ENCODE data around the gene SLC4A3.

Gene SLC4A3

DNA sequence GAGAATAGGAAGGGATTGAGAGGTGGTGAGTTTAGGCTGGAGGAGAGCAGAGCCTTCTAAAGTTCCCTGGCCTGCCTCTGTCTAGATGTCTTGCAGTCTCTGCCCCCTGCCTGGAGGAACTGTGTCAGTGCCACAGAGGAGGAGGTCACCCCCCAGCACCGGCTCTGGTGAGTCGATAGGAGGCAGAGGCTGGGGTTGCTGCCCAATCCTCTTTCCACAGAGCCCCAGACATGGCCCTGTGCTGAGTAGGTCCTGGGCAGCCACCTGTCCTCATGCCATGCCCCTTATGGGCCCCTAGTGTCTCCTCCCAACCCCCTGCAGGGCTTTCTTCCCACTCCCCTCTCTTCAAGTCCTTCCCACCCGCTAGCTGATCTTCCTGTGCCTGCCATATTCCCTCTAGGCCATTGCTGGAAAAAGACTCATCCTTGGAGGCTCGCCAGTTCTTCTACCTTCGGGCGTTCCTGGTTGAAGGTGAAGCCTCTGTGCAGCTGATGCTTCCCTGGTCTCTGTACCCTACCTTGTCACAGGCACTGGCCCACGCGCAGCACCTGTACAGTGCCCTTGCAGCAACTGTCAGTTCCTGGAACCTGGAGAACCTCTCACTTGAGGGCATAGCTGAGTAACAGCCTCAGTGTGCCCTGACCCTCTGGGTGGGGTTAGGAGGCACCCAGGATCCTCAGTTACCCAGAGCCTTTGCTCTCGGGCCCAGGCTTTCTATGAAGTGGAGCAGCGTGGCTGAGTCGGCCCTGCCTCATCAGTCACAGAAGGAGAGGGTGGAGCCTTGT lies 13.2 kb upstream of the SLC4A3 start:
- no peak for DNase-seq

DNA sequence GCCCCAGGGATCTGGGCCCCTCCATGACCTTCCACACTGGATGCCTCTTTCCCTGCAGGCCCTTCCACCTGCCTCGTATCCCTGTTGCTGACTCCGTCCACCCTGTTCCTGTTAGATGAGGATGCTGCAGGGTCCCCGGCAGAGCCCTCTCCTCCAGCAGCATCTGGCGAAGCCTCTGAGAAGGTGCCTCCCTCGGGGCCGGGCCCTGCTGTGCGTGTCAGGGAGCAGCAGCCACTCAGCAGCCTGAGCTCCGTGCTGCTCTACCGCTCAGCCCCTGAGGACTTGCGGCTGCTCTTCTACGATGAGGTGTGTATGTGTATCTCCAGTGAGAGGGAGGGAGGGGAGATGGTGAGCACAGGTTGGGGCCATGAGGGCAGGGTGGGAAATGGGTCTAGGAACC lies 12.4 kb upstream of the SLC4A3 start:
- no peak for DNase-seq

DNA sequence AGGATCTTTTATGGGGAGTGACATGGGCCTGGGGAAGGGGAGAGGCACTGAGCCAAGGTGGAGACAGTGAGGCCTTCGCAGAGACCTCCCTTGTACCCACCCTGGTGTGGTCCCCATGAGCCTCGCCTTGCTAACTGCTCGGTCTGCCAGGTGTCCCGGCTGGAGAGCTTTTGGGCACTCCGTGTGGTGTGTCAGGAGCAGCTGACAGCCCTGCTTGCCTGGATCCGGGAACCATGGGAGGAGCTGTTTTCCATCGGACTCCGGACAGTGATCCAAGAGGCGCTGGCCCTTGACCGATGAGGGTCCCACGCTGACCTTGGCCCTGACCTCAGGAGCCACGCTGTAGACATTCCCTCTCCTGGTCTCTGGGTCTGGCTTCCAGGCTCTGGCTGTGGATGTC lies 11.5 kb upstream of the SLC4A3 start:
- no peak for DNase-seq

- no peak for DNase-seq
These were observed 10.9 kb upstream of the SLC4A3 start for GRCh38 chr2:219616550-219616949.

DNA sequence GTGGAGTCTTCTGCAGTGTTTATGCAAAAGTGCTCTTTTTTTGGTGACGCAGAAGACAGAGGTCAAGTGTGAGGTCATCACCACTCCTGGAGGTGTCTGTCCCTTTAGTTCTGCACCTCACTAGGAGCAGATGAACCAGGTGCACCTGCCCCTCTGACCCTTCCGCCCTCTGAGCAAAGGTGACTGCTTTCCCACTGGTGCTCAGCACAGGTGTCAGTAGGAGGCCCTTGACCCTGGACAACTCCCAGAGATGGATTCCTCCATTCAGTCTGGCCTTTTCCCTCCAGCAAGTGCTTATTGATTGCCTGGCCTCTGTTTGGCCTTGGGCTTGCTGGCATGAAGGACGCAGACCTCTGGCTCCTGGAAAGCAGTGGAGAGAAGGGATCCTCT lies 8.7 kb upstream of the SLC4A3 start:
- DNase-seq: no peak

GRCh38 chr2:219619235-219619634 lies 8.2 kb upstream of the SLC4A3 start:
- DNase-seq: no peak

GRCh38 chr2:219620546-219620945 lies 6.9 kb upstream of the SLC4A3 start:
- no peak for DNase-seq

- no peak for DNase-seq
These were observed 5.5 kb upstream of the SLC4A3 start for GRCh38 chr2:219621935-219622334.

DNA sequence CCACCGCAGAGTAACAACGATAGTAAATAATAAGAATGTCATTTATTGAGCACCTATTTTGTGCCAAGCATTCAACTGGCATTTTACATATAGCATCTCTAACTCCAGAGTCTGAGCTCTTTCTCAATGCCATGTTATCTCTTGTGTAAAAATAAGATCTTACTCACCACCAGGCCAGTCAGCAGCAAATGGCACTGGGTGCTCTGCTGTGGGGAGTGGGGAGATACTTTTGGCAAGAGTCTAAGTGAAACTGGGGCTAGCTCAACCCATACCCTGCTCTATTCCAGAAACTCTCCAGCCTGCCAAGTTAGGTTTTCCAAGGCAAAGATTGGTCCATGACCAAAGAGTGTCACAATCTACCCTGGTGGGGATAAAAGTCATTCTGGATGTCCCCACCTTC lies 5.0 kb upstream of the SLC4A3 start:
- DNase-seq: no peak

DNA sequence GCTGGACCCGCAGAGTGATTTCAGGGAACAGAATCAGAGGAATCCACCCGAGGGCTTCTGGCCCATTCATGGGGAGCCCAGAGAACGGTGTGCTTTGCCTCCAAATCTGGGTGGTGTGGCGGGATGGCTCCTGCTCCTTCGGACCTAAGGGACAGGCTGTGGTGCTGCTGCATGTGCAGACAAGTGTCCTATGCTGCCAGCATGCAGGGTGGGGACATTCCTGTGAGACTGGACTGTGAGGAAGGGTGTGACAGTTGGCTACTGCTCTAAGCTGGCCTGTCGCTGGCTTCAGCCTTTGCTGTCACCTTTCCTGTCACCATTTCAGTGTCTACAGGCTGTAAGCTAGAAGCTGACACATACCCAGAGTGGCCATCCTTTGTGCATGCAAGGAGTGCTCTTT lies 2.9 kb upstream of the SLC4A3 start:
- no peak for DNase-seq

- DNase-seq: no peak
These were observed 2.3 kb upstream of the SLC4A3 start for GRCh38 chr2:219625179-219625578.

- no peak for DNase-seq
These were observed 890 bp upstream of the SLC4A3 start for GRCh38 chr2:219626540-219626939.

- DNase-seq: no peak
These were observed 980 bp downstream of the SLC4A3 start for GRCh38 chr2:219628235-219628985.

DNA sequence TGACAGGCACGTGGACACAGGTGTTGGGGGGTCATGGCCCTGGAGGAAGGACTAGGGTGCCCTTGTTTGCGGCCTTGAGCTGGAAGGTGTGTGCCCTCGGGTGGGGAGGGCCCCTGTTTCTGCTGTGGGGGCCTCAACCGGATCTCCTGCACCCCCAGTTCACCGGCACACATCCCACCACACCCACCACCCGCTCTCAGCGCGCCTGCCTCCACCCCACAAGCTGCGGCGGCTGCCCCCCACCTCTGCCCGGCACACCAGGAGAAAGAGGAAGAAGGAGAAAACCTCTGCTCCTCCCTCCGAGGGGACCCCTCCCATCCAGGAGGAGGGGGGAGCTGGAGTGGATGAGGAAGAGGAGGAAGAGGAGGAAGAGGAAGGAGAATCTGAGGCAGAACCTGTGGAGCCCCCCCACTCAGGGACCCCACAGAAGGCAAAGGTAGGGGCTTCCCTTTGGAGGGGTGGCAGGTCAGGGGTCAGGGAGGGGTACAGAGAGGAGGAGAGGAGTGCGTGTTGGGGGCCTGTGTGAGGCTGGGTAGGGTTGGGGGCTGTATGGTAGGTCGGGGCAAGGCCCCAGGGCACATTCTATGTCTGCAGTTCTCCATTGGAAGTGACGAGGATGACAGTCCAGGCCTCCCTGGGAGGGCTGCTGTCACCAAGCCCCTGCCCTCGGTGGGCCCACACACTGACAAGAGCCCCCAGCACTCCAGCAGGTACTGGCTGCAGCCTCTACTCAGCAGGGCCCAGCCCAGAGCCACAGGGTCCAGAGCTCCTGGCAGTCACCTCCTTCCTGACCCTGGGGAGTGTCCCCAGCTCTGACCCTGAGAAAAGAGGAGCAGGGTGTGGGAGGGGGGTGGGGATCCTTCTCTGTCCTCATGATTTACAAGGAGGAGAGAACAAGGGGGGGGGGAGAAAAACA lies 1.8 kb downstream of the SLC4A3 start:
- DNase-seq: no peak

GRCh38 chr2:219629976-219630695 lies 2.7 kb downstream of the SLC4A3 start:
- no peak for DNase-seq

GRCh38 chr2:219630770-219631405 lies 3.5 kb downstream of the SLC4A3 start:
- no peak for DNase-seq

GRCh38 chr2:219631406-219631891 lies 4.0 kb downstream of the SLC4A3 start:
- no peak for DNase-seq

GRCh38 chr2:219631904-219632759 lies 4.7 kb downstream of the SLC4A3 start:
- DNase-seq: no peak

DNA sequence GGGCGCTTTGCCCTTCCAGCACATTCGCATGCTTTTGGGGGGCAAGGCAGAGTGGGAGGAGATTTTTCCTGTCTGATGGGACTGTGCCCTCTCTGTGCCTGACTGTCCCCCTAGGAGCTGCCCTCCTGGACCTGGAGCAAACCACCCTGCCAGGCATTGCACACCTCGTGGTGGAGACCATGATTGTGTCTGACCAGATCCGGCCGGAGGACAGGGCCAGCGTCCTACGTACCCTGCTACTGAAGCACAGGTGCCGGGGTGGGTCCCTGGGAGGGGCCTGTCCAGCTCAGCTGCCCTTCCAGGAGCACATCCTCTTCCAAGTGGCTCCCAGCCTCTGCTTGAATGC lies 5.3 kb downstream of the SLC4A3 start:
- no peak for DNase-seq

GRCh38 chr2:219633276-219634065 lies 6.0 kb downstream of the SLC4A3 start:
- no peak for DNase-seq
